ENCODE measurements around the gene FXYD3. TPM values are rescaled to one million over a fixed set of nuclear protein-coding genes. Genes with fewer than 3 reads are reported as not detected.

FXYD3 gene
- total RNA-seq, 1 experiment from 2014 or later, result 36.7 TPM

- no peak overlapping the region for H3K27ac Mint-ChIP-seq (ENCODE audit: unreplicated experiment)
- TF ChIP-seq CTCF (IDR thresholded peaks at IDR 0.05; ENCODE audit: insufficient read depth in 1 of 2, low read depth in 1 of 2, low read length in 1 of 2, severe bottlenecking in 1 of 2, unreplicated experiment in 1 of 2), result peak; percentile 95 to 96
These were observed 48.7 kb upstream of the FXYD3 start for GRCh38 chr19:35066691-35067563.

GRCh38 chr19:35068941-35069634 is 46.5 kb upstream of the FXYD3 start:
- no peak for TF ChIP-seq CTCF (IDR thresholded peaks at IDR 0.05; ENCODE audit: insufficient read depth in 1 of 2, low read depth in 1 of 2, low read length in 1 of 2, severe bottlenecking in 1 of 2, unreplicated experiment in 1 of 2)
- intact Hi-C loops (cut with micrococcal nuclease; ENCODE audit: unreplicated experiment), result loop anchor here (10.0 kb wide), 1 partner anchor 176 kb away; the partner anchor contains the start of gene LSR
- no peak overlapping the region for H3K4me3 Mint-ChIP-seq (ENCODE audit: unreplicated experiment)
- POLR2A ChIA-PET, result no interaction called here
- H3K9me3 ChIP-seq, result peaks cover 8% of the 10 kb centered on the region; the same call in 1 of the 2 replicates
- BruUV-seq (replicated peaks), result no TSS peak
- no peaks in the 10 kb centered on the region for H3K4me1 ChIP-seq
- H3K36me3 Mint-ChIP-seq (ENCODE audit: insufficient read depth, unreplicated experiment), result no peaks in the 10 kb centered on the region
- no peaks in the 10 kb centered on the region for H3K36me3 ChIP-seq (ENCODE audit: control insufficient read depth, insufficient read depth, low read length)
- H3K27me3 ChIP-seq (replicated peaks; ENCODE audit: control insufficient read depth, insufficient read depth, low read length), result no peaks in the 10 kb centered on the region
- H3K4me1 Mint-ChIP-seq (ENCODE audit: low read depth, unreplicated experiment), result no peaks in the 10 kb centered on the region
- no peak overlapping the region for H3K4me3 ChIP-seq (ENCODE audit: low read depth, low read length)
- DNase-seq, result no peak
- H3K27ac Mint-ChIP-seq (ENCODE audit: unreplicated experiment), result peak overlapping the region; percentile 12
- H3K27me3 Mint-ChIP-seq (ENCODE audit: insufficient read depth, unreplicated experiment), result no peaks in the 10 kb centered on the region
- CTCF ChIA-PET, result interaction anchor here (0.8 to 1.6 kb wide), 2 partner anchors 25 to 68 kb away, joined by 3 read pairs; no protein-coding TSS in a partner anchor
- H3K9me3 Mint-ChIP-seq (ENCODE audit: unreplicated experiment), result no peaks in the 10 kb centered on the region

More at GRCh38 chr19:35066691-35067563, 48.7 kb upstream of the FXYD3 start:
- Histone ChIP-seq H3K9me3 (peaks cover 8% of the 10 kb centered on the region; the same call in 1 of the 2 replicates), H3K4me3 (ENCODE audit: low read depth, low read length) (no peak overlapping the region), H3K27me3 (replicated peaks; ENCODE audit: control insufficient read depth, insufficient read depth, low read length) (no peaks in the 10 kb centered on the region; the same call in 1 of the 2 replicates), H3K4me1 (no peaks in the 10 kb centered on the region), H3K36me3 (ENCODE audit: control insufficient read depth, insufficient read depth, low read length) (no peaks in the 10 kb centered on the region)
- peak; percentile 85 to 92 for DNase-seq
- ChIA-PET CTCF (interaction anchor here (0.6 to 1.8 kb wide), 19 partner anchors 11 to 1037 kb away, joined by 3 to 24 read pairs (median 4); partner anchors contain the start of genes FXYD3, FXYD5, HPN and LGI4), POLR2A (interaction anchor here (0.6 kb wide), 1 partner anchor 390 kb away, joined by 3 read pairs; the partner anchor contains the start of gene SCGB2B2)
- Mint-ChIP-seq H3K4me3 (ENCODE audit: unreplicated experiment) (peak overlapping the region; percentile 43), H3K4me1 (ENCODE audit: low read depth, unreplicated experiment) (no peaks in the 10 kb centered on the region), H3K9me3 (ENCODE audit: unreplicated experiment) (no peaks in the 10 kb centered on the region), H3K36me3 (ENCODE audit: insufficient read depth, unreplicated experiment) (no peaks in the 10 kb centered on the region), H3K27me3 (ENCODE audit: insufficient read depth, unreplicated experiment) (peaks cover 3% of the 10 kb centered on the region)
- intact Hi-C loops (cut with micrococcal nuclease; ENCODE audit: unreplicated experiment), result loop anchor here (1.0 to 10.0 kb wide), 4 partner anchors 22 to 178 kb away; partner anchors contain the start of genes LGI4 and LSR
- no TSS peak for BruUV-seq (replicated peaks)

- Mint-ChIP-seq H3K4me1 (ENCODE audit: low read depth, unreplicated experiment) (no peaks in the 10 kb centered on the region), H3K27me3 (ENCODE audit: insufficient read depth, unreplicated experiment) (no peaks in the 10 kb centered on the region), H3K4me3 (ENCODE audit: unreplicated experiment) (no peak overlapping the region), H3K36me3 (ENCODE audit: insufficient read depth, unreplicated experiment) (no peaks in the 10 kb centered on the region), H3K27ac (ENCODE audit: unreplicated experiment) (no peak overlapping the region), H3K9me3 (ENCODE audit: unreplicated experiment) (no peaks in the 10 kb centered on the region)
- Histone ChIP-seq H3K4me3 (ENCODE audit: low read depth, low read length) (no peak overlapping the region), H3K27me3 (replicated peaks; ENCODE audit: control insufficient read depth, insufficient read depth, low read length) (no peaks in the 10 kb centered on the region), H3K36me3 (ENCODE audit: control insufficient read depth, insufficient read depth, low read length) (no peaks in the 10 kb centered on the region), H3K4me1 (no peaks in the 10 kb centered on the region), H3K9me3 (peaks cover 8% of the 10 kb centered on the region; the same call in 1 of the 2 replicates)
- no peak for TF ChIP-seq CTCF (IDR thresholded peaks at IDR 0.05; ENCODE audit: insufficient read depth in 1 of 2, low read depth in 1 of 2, low read length in 1 of 2, severe bottlenecking in 1 of 2, unreplicated experiment in 1 of 2)
- ChIA-PET CTCF (interaction anchor here (0.6 to 1.6 kb wide), 4 partner anchors 25 to 73 kb away, joined by 3 read pairs; no protein-coding TSS in a partner anchor), POLR2A (no interaction called here)
- no TSS peak for BruUV-seq (replicated peaks)
- no peak for DNase-seq
- intact Hi-C loops (cut with micrococcal nuclease; ENCODE audit: unreplicated experiment), result loop anchor here (10.0 kb wide), 1 partner anchor 175 kb away; the partner anchor contains the start of gene LSR
These were observed 45.9 kb upstream of the FXYD3 start for GRCh38 chr19:35069696-35070095.
